Measurements from ENCODE around the gene ST6GALNAC6. TPM values are rescaled to one million over a fixed set of nuclear protein-coding genes. Genes with fewer than 3 reads are reported as not detected.

Gene ST6GALNAC6
- total RNA-seq (100 to 1,000 TPM in 3 of 5 experiments, 10 to 100 TPM in 2; 63.0 to 125 (median 107) TPM), polyA plus RNA-seq (10 to 100 TPM; 28.3 to 34.5 TPM), total RNA-seq (8.7 reads per million, percentile 33 among the genes with 10 or more reads in this experiment)

GRCh38 chr9:127899128-127899943 lies at the start of gene ST6GALNAC6:
TSS of gene ST6GALNAC6 (minus strand) at chr9:127899603. CDS start at chr9:127897981, 1,622 bp downstream.
- H3K27ac Mint-ChIP-seq: peak within 1 kb of the TSS; percentile 36 to 91 (median 85)
- peak within 1 kb of the TSS; percentile 78 for H3K27ac ChIP-seq (ENCODE audit: low read depth, low read length)
- H3K9me3 ChIP-seq (ENCODE audit: control insufficient read depth in 2 of 3, low read length in 3 of 3): peaks cover 0 to 11% (median 3%) of the 10 kb centered on the region in 3 experiments
- intact Hi-C loops (cut with micrococcal nuclease): loop anchor here in 1 of 2 donors (1.0 kb wide), 1 partner anchor 18 kb away; the partner anchor contains the start of gene ST6GALNAC4
- no peaks in the 10 kb centered on the region for H3K27me3 ChIP-seq (ENCODE audit: control insufficient read depth in 2 of 2, insufficient read depth in 2 of 2, low read length in 2 of 2)
- peak within 1 kb of the TSS; percentile 68 for H3K4me3 ChIP-seq (ENCODE audit: low read length)
- no peaks in the 10 kb centered on the region for H3K27me3 Mint-ChIP-seq
- CTCF ChIA-PET: interaction anchor here (1.1 to 2.3 kb wide), 2 partner anchors 10 to 22 kb away, joined by 4 to 5 read pairs; no protein-coding TSS in a partner anchor
- POLR2A ChIA-PET: interaction anchor here (0.6 to 2.6 kb wide), 5 partner anchors 10 to 164 kb away, joined by 3 to 12 read pairs (median 3); partner anchors contain the start of gene TOR2A
- H3K36me3 ChIP-seq (ENCODE audit: control insufficient read depth in 2 of 3, insufficient read depth in 3 of 3, low read length in 3 of 3): peaks cover 7 to 26% (median 11%) of the 10 kb centered on the region in 3 experiments
- DNase-seq (peak in 8 of 9 donors; percentile 46 to 90 (median 57)), ATAC-seq (peak; percentile 94)
- H3K9me3 Mint-ChIP-seq: peaks cover 0 to 18% (median 2%) of the 10 kb centered on the region in 11 donors
- H3K4me1 ChIP-seq (ENCODE audit: control insufficient read depth in 2 of 2, insufficient read depth in 2 of 2, low read length in 2 of 2): peaks cover 24 to 26% of the 10 kb centered on the region in 2 donors
- peaks cover 20 to 59% (median 39%) of the 10 kb centered on the region in 7 donors for H3K4me1 Mint-ChIP-seq
- H3K36me3 Mint-ChIP-seq: peaks cover 7 to 33% (median 26%) of the 10 kb centered on the region in 5 donors
- peak within 1 kb of the TSS; percentile 74 to 90 (median 88) for H3K4me3 Mint-ChIP-seq

DNA sequence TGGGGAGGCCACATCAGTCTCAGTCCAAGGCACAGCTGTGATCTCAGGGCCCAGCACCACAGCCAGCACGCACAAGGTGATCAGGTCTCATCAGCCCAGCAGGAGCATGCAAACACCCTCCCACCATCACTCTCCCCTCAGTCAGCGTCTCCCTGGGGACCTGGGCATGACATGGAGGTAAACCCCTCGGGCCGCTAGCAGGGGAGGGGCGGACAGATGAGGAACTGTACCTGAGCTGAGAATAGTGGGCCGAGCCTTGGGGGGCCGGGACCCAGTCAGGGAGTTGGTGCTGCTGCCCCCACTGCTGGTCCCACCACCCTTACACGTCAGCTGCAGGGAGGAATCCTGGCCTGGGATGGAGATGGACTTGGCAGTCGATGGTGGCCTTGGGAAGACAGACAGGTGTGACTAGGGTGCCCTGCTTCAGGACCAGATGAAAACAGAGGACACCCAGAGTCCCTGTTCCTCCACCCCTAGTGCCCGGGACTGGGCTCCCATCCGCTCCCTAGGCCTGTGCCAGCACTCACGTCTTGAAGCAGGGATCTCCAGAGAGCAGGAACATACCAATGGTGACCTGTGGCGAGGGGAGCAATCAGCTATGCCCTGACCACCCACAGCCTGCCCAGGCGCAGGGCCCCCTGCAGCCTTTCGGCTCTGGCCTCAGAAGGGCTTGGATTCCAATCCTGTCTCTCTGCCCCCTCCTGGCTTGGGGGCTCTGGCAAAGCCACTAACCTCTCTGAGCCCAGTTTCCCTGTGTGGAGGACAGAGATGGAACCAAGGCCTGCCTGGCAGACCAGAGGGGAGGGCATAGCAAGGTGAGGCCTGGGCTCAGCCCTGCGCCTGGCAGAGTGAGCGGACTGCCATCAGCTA lies 48.7 kb upstream of the ST6GALNAC6 start:
- ATAC-seq: no peak
- peaks cover 18 to 49% of the 10 kb centered on the region in 2 donors for H3K4me1 ChIP-seq (ENCODE audit: control insufficient read depth in 2 of 2, insufficient read depth in 2 of 2, low read length in 2 of 2)
- POLR2A ChIA-PET: interaction anchor here (1.0 to 61.3 kb wide), 4 partner anchors 8 to 87 kb away, joined by 3 to 1719 read pairs (median 8); partner anchors contain the start of gene EEIG1
- H3K9me3 Mint-ChIP-seq: peaks cover 0 to 6% (median 0%) of the 10 kb centered on the region in 11 donors
- peaks cover 0 to 41% (median 26%) of the 10 kb centered on the region in 5 donors for H3K36me3 Mint-ChIP-seq
- no peak for DNase-seq
- intact Hi-C loops (cut with micrococcal nuclease): no loop called here
- peak overlapping the region; percentile 54 to 98 (median 87) for H3K27ac Mint-ChIP-seq
- peak overlapping the region; percentile 49 for H3K27ac ChIP-seq (ENCODE audit: low read depth, low read length)
- H3K27me3 Mint-ChIP-seq: no peaks in the 10 kb centered on the region
- peaks cover 26 to 93% (median 34%) of the 10 kb centered on the region in 3 experiments for H3K36me3 ChIP-seq (ENCODE audit: control insufficient read depth in 2 of 3, insufficient read depth in 3 of 3, low read length in 3 of 3)
- CTCF ChIA-PET: interaction anchor here (0.5 to 2.3 kb wide), 4 partner anchors 16 to 87 kb away, joined by 3 to 16 read pairs (median 6); no protein-coding TSS in a partner anchor
- peaks cover 30 to 84% (median 56%) of the 10 kb centered on the region in 7 donors for H3K4me1 Mint-ChIP-seq
- H3K4me3 ChIP-seq (ENCODE audit: low read length): no peak overlapping the region
- no peaks in the 10 kb centered on the region for H3K9me3 ChIP-seq (ENCODE audit: control insufficient read depth in 2 of 3, low read length in 3 of 3)
- H3K4me3 Mint-ChIP-seq: peak overlapping the region in 5 of 10 donors; percentile 21 to 72 (median 47)
- H3K27me3 ChIP-seq (ENCODE audit: control insufficient read depth in 2 of 2, insufficient read depth in 2 of 2, low read length in 2 of 2): no peaks in the 10 kb centered on the region

DNA sequence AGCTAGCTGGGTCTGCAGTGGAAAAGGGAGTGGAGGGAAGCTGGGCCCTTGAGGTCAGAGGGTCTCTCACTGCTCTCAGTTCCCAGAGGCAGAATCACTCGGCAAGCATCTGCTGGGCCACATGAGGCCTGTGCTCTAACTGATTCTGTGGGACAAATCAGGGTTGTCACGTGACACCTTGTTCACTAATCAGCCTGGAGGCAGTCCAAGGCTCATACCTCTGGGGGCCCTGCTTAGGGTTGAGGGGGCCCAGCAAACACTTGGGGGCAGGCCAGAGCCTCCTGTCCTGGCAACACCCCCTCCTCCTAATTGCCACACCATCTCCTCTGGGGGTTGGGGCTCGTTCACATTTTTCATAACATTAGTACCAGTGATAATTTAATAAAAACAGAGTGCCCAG lies 47.3 kb upstream of the ST6GALNAC6 start:
- no peaks in the 10 kb centered on the region for H3K27me3 ChIP-seq (ENCODE audit: control insufficient read depth in 2 of 2, insufficient read depth in 2 of 2, low read length in 2 of 2)
- no peak overlapping the region for H3K4me3 Mint-ChIP-seq
- intact Hi-C loops (cut with micrococcal nuclease): no loop called here
- POLR2A ChIA-PET: interaction anchor here (6.7 to 61.3 kb wide), 2 partner anchors 38 to 88 kb away, joined by 62 to 1719 read pairs; partner anchors contain the start of gene EEIG1
- DNase-seq (no peak), ATAC-seq (no peak)
- H3K4me3 ChIP-seq (ENCODE audit: low read length): no peak overlapping the region
- peaks cover 0 to 44% (median 30%) of the 10 kb centered on the region in 5 donors for H3K36me3 Mint-ChIP-seq
- peaks cover 0 to 9% (median 0%) of the 10 kb centered on the region in 11 donors for H3K9me3 Mint-ChIP-seq
- H3K27ac Mint-ChIP-seq: peak overlapping the region in 8 of 9 donors; percentile 53 to 98 (median 88)
- peaks cover 27 to 95% (median 46%) of the 10 kb centered on the region in 3 experiments for H3K36me3 ChIP-seq (ENCODE audit: control insufficient read depth in 2 of 3, insufficient read depth in 3 of 3, low read length in 3 of 3)
- no peaks in the 10 kb centered on the region for H3K27me3 Mint-ChIP-seq
- peaks cover 10 to 37% of the 10 kb centered on the region in 2 donors for H3K4me1 ChIP-seq (ENCODE audit: control insufficient read depth in 2 of 2, insufficient read depth in 2 of 2, low read length in 2 of 2)
- CTCF ChIA-PET: interaction anchor here (1.9 kb wide), 1 partner anchor 89 kb away, joined by 8 read pairs; no protein-coding TSS in a partner anchor
- peak overlapping the region; percentile 40 for H3K27ac ChIP-seq (ENCODE audit: low read depth, low read length)
- H3K4me1 Mint-ChIP-seq: peaks cover 34 to 76% (median 54%) of the 10 kb centered on the region in 7 donors
- no peaks in the 10 kb centered on the region for H3K9me3 ChIP-seq (ENCODE audit: control insufficient read depth in 2 of 3, low read length in 3 of 3)

GRCh38 chr9:127945942-127946341 lies 46.5 kb upstream of the ST6GALNAC6 start:
- ChIA-PET POLR2A (interaction anchor here (6.7 to 61.3 kb wide), 2 partner anchors 38 to 88 kb away, joined by 62 to 1719 read pairs; partner anchors contain the start of gene EEIG1), CTCF (interaction anchor here (1.9 kb wide), 1 partner anchor 89 kb away, joined by 8 read pairs; no protein-coding TSS in a partner anchor)
- intact Hi-C loops (cut with micrococcal nuclease): no loop called here
- no peak overlapping the region for H3K4me3 Mint-ChIP-seq
- H3K9me3 ChIP-seq (ENCODE audit: control insufficient read depth in 2 of 3, low read length in 3 of 3): no peaks in the 10 kb centered on the region
- no peak overlapping the region for H3K4me3 ChIP-seq (ENCODE audit: low read length)
- peak overlapping the region in 7 of 9 donors; percentile 53 to 91 (median 70) for H3K27ac Mint-ChIP-seq
- peaks cover 0 to 47% (median 29%) of the 10 kb centered on the region in 5 donors for H3K36me3 Mint-ChIP-seq
- H3K27me3 ChIP-seq (ENCODE audit: control insufficient read depth in 2 of 2, insufficient read depth in 2 of 2, low read length in 2 of 2): no peaks in the 10 kb centered on the region
- peaks cover 10 to 31% of the 10 kb centered on the region in 2 donors for H3K4me1 ChIP-seq (ENCODE audit: control insufficient read depth in 2 of 2, insufficient read depth in 2 of 2, low read length in 2 of 2)
- peaks cover 27 to 97% (median 46%) of the 10 kb centered on the region in 3 experiments for H3K36me3 ChIP-seq (ENCODE audit: control insufficient read depth in 2 of 3, insufficient read depth in 3 of 3, low read length in 3 of 3)
- ATAC-seq: no peak
- no peaks in the 10 kb centered on the region for H3K27me3 Mint-ChIP-seq
- no peak for DNase-seq
- peaks cover 0 to 9% (median 0%) of the 10 kb centered on the region in 11 donors for H3K9me3 Mint-ChIP-seq
- peaks cover 28 to 71% (median 50%) of the 10 kb centered on the region in 7 donors for H3K4me1 Mint-ChIP-seq
- peak overlapping the region; percentile 40 for H3K27ac ChIP-seq (ENCODE audit: low read depth, low read length)

DNA sequence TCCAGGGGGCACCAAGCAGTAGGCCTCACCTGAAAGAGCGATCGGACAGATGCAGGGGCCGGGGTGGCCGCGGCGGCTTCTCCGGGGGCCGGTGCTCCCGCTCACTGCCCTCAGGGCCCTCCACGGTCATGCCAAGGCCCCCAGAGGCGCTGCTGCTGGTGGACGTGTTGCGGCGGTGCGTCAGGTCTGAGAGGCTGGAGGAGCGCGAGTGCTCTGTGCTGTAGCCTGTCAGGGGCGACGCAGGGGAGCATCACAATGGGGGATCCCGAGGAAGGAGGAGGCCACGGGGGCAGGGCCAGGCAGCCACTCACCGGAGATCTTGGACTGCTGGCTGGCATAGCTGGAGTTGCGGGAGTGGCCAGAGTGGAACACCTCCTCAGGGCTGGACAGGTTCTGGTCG lies 45.9 kb upstream of the ST6GALNAC6 start:
- CTCF ChIA-PET: interaction anchor here (2.2 to 7.2 kb wide), 3 partner anchors 9 to 94 kb away, joined by 8 to 110 read pairs (median 37); no protein-coding TSS in a partner anchor
- Histone ChIP-seq H3K9me3 (ENCODE audit: control insufficient read depth in 2 of 3, low read length in 3 of 3) (no peaks in the 10 kb centered on the region), H3K36me3 (ENCODE audit: control insufficient read depth in 2 of 3, insufficient read depth in 3 of 3, low read length in 3 of 3) (peaks cover 26 to 97% (median 45%) of the 10 kb centered on the region in 3 experiments), H3K27ac (ENCODE audit: low read depth, low read length) (no peak overlapping the region), H3K27me3 (ENCODE audit: control insufficient read depth in 2 of 2, insufficient read depth in 2 of 2, low read length in 2 of 2) (no peaks in the 10 kb centered on the region), H3K4me3 (ENCODE audit: low read length) (no peak overlapping the region), H3K4me1 (ENCODE audit: control insufficient read depth in 2 of 2, insufficient read depth in 2 of 2, low read length in 2 of 2) (peaks cover 10 to 25% of the 10 kb centered on the region in 2 donors)
- peak overlapping the region in 6 of 9 donors; percentile 71 to 91 (median 77) for H3K27ac Mint-ChIP-seq
- peak overlapping the region in 1 of 10 donors; percentile 43 for H3K4me3 Mint-ChIP-seq
- POLR2A ChIA-PET: interaction anchor here (2.5 to 61.3 kb wide), 3 partner anchors 9 to 89 kb away, joined by 16 to 1719 read pairs (median 62); partner anchors contain the start of gene EEIG1
- H3K27me3 Mint-ChIP-seq: no peaks in the 10 kb centered on the region
- no peak for ATAC-seq
- no peak for DNase-seq
- peaks cover 23 to 71% (median 46%) of the 10 kb centered on the region in 7 donors for H3K4me1 Mint-ChIP-seq
- peaks cover 0 to 51% (median 31%) of the 10 kb centered on the region in 5 donors for H3K36me3 Mint-ChIP-seq
- H3K9me3 Mint-ChIP-seq: peaks cover 0 to 9% (median 0%) of the 10 kb centered on the region in 11 donors
- intact Hi-C loops (cut with micrococcal nuclease): no loop called here

Data from naive thymus-derived CD4-positive, alpha-beta T cell (primary cell).